Measurements from ENCODE around the gene ELAVL2.

Gene ELAVL2

GRCh38 chr9:23747088-23748075 is 78.7 kb downstream of the ELAVL2 start:
- TF ChIP-seq, protein P1, sequence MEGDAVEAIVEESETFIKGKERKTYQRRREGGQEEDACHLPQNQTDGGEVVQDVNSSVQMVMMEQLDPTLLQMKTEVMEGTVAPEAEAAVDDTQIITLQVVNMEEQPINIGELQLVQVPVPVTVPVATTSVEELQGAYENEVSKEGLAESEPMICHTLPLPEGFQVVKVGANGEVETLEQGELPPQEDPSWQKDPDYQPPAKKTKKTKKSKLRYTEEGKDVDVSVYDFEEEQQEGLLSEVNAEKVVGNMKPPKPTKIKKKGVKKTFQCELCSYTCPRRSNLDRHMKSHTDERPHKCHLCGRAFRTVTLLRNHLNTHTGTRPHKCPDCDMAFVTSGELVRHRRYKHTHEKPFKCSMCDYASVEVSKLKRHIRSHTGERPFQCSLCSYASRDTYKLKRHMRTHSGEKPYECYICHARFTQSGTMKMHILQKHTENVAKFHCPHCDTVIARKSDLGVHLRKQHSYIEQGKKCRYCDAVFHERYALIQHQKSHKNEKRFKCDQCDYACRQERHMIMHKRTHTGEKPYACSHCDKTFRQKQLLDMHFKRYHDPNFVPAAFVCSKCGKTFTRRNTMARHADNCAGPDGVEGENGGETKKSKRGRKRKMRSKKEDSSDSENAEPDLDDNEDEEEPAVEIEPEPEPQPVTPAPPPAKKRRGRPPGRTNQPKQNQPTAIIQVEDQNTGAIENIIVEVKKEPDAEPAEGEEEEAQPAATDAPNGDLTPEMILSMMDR (IDR thresholded peaks at IDR 0.05; ENCODE audit: low read depth, low read length): no peak
- DNase-seq (ENCODE audit: extremely low read depth, low read depth): no peak

DNA sequence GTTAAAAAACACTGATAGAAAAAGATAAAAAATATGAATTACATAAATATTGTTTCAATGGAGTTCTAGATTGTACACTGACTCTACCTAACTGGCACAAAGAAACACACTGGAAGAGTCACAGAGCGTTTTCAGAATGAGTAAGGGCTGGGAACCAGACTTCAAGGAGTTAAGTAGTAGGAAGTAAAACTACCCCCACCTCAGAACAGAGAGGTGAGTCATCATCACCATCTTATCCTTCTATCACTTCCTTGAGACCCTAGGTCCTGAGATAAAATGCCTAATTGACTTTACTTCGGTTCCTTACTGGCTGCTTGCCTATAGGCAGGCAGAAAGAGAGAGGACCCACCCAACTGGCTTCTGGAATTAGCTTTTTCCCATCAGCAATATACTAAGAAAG is 79.7 kb downstream of the ELAVL2 start:
- DNase-seq (ENCODE audit: extremely low read depth, low read depth): no peak
- TF ChIP-seq, protein P1 (IDR thresholded peaks at IDR 0.05; ENCODE audit: low read depth, low read length): no peak

GRCh38 chr9:23743036-23743435 is 83.0 kb downstream of the ELAVL2 start:
- TF ChIP-seq, protein P1 (IDR thresholded peaks at IDR 0.05; ENCODE audit: low read depth, low read length): no peak

GRCh38 chr9:23741351-23741750 is 84.7 kb downstream of the ELAVL2 start:
- TF ChIP-seq, protein P1 (IDR thresholded peaks at IDR 0.05; ENCODE audit: low read depth, low read length): no peak
- no peak for DNase-seq (ENCODE audit: extremely low read depth, low read depth)

More at GRCh38 chr9:23743036-23743435, 83.0 kb downstream of the ELAVL2 start:
- no peak for DNase-seq (ENCODE audit: extremely low read depth, low read depth)

DNA sequence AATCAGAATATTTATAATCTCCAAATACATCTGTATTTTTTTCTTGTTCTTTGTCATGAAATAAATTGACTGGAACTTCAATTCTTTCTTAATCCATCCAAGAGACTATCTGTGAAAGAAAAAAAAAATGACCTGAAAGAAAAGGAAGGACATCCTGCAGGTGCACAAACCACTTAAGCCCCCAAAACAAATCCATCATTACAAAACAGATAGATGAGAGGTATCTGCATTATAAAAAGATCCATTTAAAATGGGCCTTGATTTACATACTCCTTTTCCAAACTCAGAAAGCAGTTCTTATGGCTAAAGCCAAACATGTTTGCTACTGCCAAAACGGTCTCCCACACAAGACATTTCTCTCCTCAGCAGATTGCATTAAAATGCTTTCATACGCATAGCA is 85.5 kb downstream of the ELAVL2 start:
- TF ChIP-seq, protein P1 (IDR thresholded peaks at IDR 0.05; ENCODE audit: low read depth, low read length): no peak

GRCh38 chr9:23739753-23740152 is 86.3 kb downstream of the ELAVL2 start:
- TF ChIP-seq, protein P1 (IDR thresholded peaks at IDR 0.05; ENCODE audit: low read depth, low read length): no peak
- DNase-seq (ENCODE audit: extremely low read depth, low read depth): no peak

More for the DNA sequence above, 85.5 kb downstream of the ELAVL2 start:
- no peak for DNase-seq (ENCODE audit: extremely low read depth, low read depth)

GRCh38 chr9:23736293-23736692 is 89.7 kb downstream of the ELAVL2 start:
- DNase-seq (ENCODE audit: extremely low read depth, low read depth): no peak
- TF ChIP-seq, protein P1 (IDR thresholded peaks at IDR 0.05; ENCODE audit: low read depth, low read length): no peak
